Endodermal cell (in vitro differentiated cells): ENCODE results near the gene FIBCD1. TPM values are rescaled to one million over a fixed set of nuclear protein-coding genes. Genes with fewer than 3 reads are reported as not detected.

Experiments used
- DNase-seq: peaks from one replicate; pipeline ENCODE4 v3.0.0-alpha.2; 2017
- H3K27ac ChIP-seq: 2 replicates; pipeline ENCODE4 v1.5.1; 2013; ENCODE audit warnings: mild to moderate bottlenecking, low read depth, low read length, moderate library complexity
- H3K27me3 ChIP-seq: 2 replicates; pipeline ENCODE4 v1.6.1; 2013; ENCODE audit warnings: mild to moderate bottlenecking, low read length, moderate library complexity; ENCODE audit not compliant: insufficient read depth, control insufficient read depth, poor library complexity, severe bottlenecking
- H3K36me3 ChIP-seq: 2 replicates; pipeline ENCODE4 v1.7.0; 2013; ENCODE audit warnings: mild to moderate bottlenecking, low read length, moderate library complexity; ENCODE audit not compliant: control insufficient read depth, insufficient read depth
- H3K4me1 ChIP-seq: one replicate; pipeline ENCODE4 v1.7.0; 2013; ENCODE audit warnings: low read length; ENCODE audit not compliant: control insufficient read depth, insufficient read depth
- H3K4me3 ChIP-seq: 2 replicates; pipeline ENCODE4 v1.5.1; 2013; ENCODE audit warnings: mild to moderate bottlenecking, low read length, moderate library complexity
- H3K9ac ChIP-seq: 2 replicates; pipeline ENCODE4 v1.6.1; 2013; ENCODE audit warnings: mild to moderate bottlenecking, low read length, moderate library complexity; ENCODE audit not compliant: poor library complexity, severe bottlenecking; ENCODE audit errors: extremely low read depth
- H3K9me3 ChIP-seq: 2 replicates; pipeline ENCODE4 v1.6.1; 2013; ENCODE audit warnings: mild to moderate bottlenecking, low read length, moderate library complexity; ENCODE audit not compliant: control insufficient read depth
- H3K27ac Mint-ChIP-seq: 2 replicates; pipeline ENCODE4 v1.8.0; 2020; ENCODE audit warnings: mixed read lengths
- H3K27me3 Mint-ChIP-seq: 2 replicates; pipeline ENCODE4 v1.8.0; 2021; ENCODE audit warnings: mild to moderate bottlenecking, mixed read lengths; ENCODE audit not compliant: insufficient read depth
- H3K36me3 Mint-ChIP-seq: 2 replicates; pipeline ENCODE4 v1.8.0; 2020; ENCODE audit warnings: low read depth, mixed read lengths
- H3K4me1 Mint-ChIP-seq: 2 replicates; pipeline ENCODE4 v1.8.0; 2020; ENCODE audit warnings: mixed read lengths
- H3K4me3 Mint-ChIP-seq: 2 replicates; pipeline ENCODE4 v1.8.0; 2020; ENCODE audit warnings: mild to moderate bottlenecking, moderate library complexity, mixed read lengths
- H3K9me3 Mint-ChIP-seq: 2 replicates; pipeline ENCODE4 v1.8.0; 2020; ENCODE audit warnings: mild to moderate bottlenecking, mixed read lengths
- CTCF ChIP-seq: fragments of 200-600 bp; sonication (generic); conservative IDR thresholded peaks from 2 replicates; pipeline ENCODE4 v1.5.0; 2021; ENCODE audit warnings: antibody characterized with exemption, mild to moderate bottlenecking
- WGBS, 2 experiments: methylation state at CpG; one replicate each; pipeline versions ENCODE4 v1.1.5 to v1.1.7; 2013; ENCODE audit warnings: missing lambda C conversion rate in 2 of 2, mixed read lengths in 1 of 2; ENCODE audit not compliant: insufficient coverage in 1 of 2, insufficient read length in 1 of 2; 5-methylcytosine and 5-hydroxymethylcytosine counted together
- total RNA-seq, 2 donors: library from RNA; stranded (reverse); fragmentation: NEBNext Ultra II Directional in 1 of 2; extraction: Animal tissue kit (Norgen Biotek cat#: 25700) in 1 of 2; gene quantifications; 2 replicates in 1 of 2; 3 replicates in 1 of 2; pipeline ENCODE4 v1.2.1, GENCODE V29; 2021

FIBCD1 gene
- total RNA-seq, 2 donors from 2014 or later: 2.8 to 3.7 TPM

DNA sequence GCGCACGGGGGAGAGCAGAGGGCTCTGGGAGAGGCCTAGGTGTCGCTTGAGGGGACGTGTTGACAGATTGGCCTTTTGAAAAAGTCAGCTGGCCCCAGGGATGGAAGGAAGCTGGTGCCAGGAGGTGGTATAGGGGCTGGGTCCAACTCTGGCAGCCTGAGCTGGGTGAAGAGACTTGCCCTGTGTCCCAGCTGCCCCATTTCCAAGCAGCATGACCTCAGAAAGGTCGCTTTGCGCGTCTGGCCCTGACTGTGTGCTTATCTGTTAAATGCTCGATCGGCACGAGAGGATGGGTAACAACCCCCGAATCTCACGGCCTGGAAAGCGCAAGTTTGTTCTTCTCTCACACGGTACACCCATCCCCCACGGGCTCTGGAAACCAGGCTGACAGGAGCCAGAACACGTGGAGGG, 38.8 kb upstream of the FIBCD1 start:
- WGBS, 2 experiments: 91 to 92% methylated on average over 12 to 16 of the region's 16 CpGs
- no peak for DNase-seq
- Mint-ChIP-seq H3K27ac (no peak overlapping the region), H3K9me3 (no peaks in the 10 kb centered on the region), H3K4me1 (no peaks in the 10 kb centered on the region), H3K4me3 (no peak overlapping the region), H3K27me3 (no peaks in the 10 kb centered on the region), H3K36me3 (no peaks in the 10 kb centered on the region)
- Histone ChIP-seq H3K27ac (no peak overlapping the region), H3K36me3 (no peaks in the 10 kb centered on the region), H3K27me3 (no peaks in the 10 kb centered on the region), H3K9me3 (no peaks in the 10 kb centered on the region), H3K4me3 (no peak overlapping the region), H3K4me1 (no peaks in the 10 kb centered on the region), H3K9ac (no peak overlapping the region)
- no peak for TF ChIP-seq CTCF

DNA sequence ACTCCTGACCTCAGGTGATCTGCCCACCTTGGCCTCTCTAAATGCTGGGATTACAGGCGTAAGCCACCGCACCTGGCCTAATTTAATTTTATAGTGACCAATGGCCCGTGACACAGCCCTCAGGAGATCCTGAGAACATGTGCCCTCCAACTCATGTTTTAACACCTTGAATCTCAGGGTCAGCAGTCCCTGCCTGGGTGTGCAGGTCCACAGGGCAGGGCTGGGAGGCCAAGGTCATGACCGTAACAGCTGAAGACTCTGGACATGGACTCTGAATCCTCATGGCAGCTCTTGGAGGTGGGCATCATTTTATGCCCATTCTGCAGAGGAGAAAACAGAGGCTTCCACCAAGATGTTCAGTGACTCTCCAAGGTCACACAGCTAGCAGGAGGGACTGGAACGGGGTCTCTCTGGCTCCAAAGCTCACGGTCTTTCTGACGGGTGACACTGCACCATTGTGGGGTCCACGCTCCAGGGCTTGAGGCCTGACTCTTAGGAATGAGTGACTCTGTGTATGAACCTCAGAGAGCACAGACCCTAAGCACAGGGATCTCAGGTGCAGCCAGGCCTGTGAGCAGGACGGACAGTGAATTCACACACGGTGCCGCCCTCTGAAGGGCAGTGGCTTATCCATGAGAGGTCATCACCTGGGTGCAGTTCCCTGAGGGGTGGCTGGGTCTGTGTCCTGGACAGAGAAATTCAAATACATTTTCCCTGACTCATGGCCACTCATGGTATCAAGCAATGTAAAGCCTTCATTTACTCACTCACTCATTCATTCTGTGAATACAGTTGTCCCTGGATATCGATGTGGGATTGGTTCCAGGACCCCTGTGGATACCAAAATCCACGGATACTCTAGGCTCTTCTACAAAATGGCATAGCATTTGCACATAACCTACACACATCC, 37.1 kb upstream of the FIBCD1 start:
- no peak for DNase-seq
- no peaks in the 10 kb centered on the region for H3K27me3 ChIP-seq
- no peaks in the 10 kb centered on the region for H3K4me1 ChIP-seq
- H3K9me3 Mint-ChIP-seq: no peaks in the 10 kb centered on the region
- no peak for TF ChIP-seq CTCF
- no peaks in the 10 kb centered on the region for H3K4me1 Mint-ChIP-seq
- no peak overlapping the region for H3K9ac ChIP-seq
- H3K27ac Mint-ChIP-seq: no peak overlapping the region
- H3K27me3 Mint-ChIP-seq: no peaks in the 10 kb centered on the region
- H3K4me3 Mint-ChIP-seq: no peak overlapping the region
- H3K9me3 ChIP-seq: no peaks in the 10 kb centered on the region
- no peaks in the 10 kb centered on the region for H3K36me3 Mint-ChIP-seq
- no peaks in the 10 kb centered on the region for H3K36me3 ChIP-seq
- H3K4me3 ChIP-seq: no peak overlapping the region
- H3K27ac ChIP-seq: no peak overlapping the region
- WGBS, 2 experiments: 92% methylated on average over 11 to 13 of the region's 13 CpGs

DNA sequence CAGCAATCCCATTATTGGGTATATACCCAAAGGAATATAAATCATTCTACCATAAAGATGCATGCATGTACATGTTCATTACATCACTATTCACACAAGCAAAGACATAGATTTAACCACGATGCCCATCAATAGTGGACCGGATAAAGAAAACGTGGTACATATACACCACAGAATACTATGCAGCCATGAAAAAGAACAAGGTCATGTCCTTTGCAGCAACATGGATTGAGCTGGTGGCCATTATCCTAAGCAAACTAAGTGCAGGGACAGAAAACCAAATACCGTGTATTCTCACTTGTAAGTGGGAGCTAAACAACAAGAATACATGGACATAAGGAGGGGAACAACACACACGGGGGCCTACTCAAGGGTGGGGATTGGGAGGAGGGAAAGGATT, 36.1 kb upstream of the FIBCD1 start:
- Mint-ChIP-seq H3K4me3 (no peak overlapping the region), H3K4me1 (no peaks in the 10 kb centered on the region), H3K27me3 (no peaks in the 10 kb centered on the region), H3K27ac (no peak overlapping the region), H3K9me3 (no peaks in the 10 kb centered on the region), H3K36me3 (no peaks in the 10 kb centered on the region)
- Histone ChIP-seq H3K4me3 (no peak overlapping the region), H3K4me1 (no peaks in the 10 kb centered on the region), H3K27ac (no peak overlapping the region), H3K9me3 (no peaks in the 10 kb centered on the region), H3K27me3 (no peaks in the 10 kb centered on the region), H3K36me3 (no peaks in the 10 kb centered on the region), H3K9ac (no peak overlapping the region)
- TF ChIP-seq CTCF: no peak
- 91 to 95% methylated on average over 4 to 5 of the region's 5 CpGs for WGBS, 2 experiments
- DNase-seq: no peak
